Measurements from ENCODE around the gene DEK. TPM values are rescaled to one million over a fixed set of nuclear protein-coding genes. Genes with fewer than 3 reads are reported as not detected.

Gene DEK
- total RNA-seq, 1 donor from 2014 or later: 163 TPM

GRCh38 chr6:18279422-18279821 is 15.1 kb upstream of the DEK start:
- no peak for DNase-seq (ENCODE audit: low spot score)
- Mint-ChIP-seq H3K9me3 (no peaks in the 10 kb centered on the region), H3K27ac (no peak overlapping the region), H3K36me3 (ENCODE audit: low read depth) (no peaks in the 10 kb centered on the region), H3K4me1 (ENCODE audit: low read depth) (no peaks in the 10 kb centered on the region), H3K27me3 (ENCODE audit: insufficient read depth) (peaks cover 52% of the 10 kb centered on the region), H3K4me3 (no peak overlapping the region)
- intact Hi-C loops (cut with micrococcal nuclease): no loop called here

- intact Hi-C loops (cut with micrococcal nuclease): no loop called here
- Mint-ChIP-seq H3K27ac (no peak overlapping the region), H3K9me3 (no peaks in the 10 kb centered on the region), H3K4me1 (ENCODE audit: low read depth) (no peaks in the 10 kb centered on the region), H3K36me3 (ENCODE audit: low read depth) (no peaks in the 10 kb centered on the region), H3K27me3 (ENCODE audit: insufficient read depth) (peaks cover 54% of the 10 kb centered on the region), H3K4me3 (peak overlapping the region; percentile 12)
- no peak for DNase-seq (ENCODE audit: low spot score)
These were observed 13.1 kb upstream of the DEK start for GRCh38 chr6:18277237-18278006.

- Mint-ChIP-seq H3K4me3 (peak overlapping the region; percentile 23), H3K4me1 (ENCODE audit: low read depth) (no peaks in the 10 kb centered on the region), H3K27ac (no peak overlapping the region), H3K9me3 (no peaks in the 10 kb centered on the region), H3K27me3 (ENCODE audit: insufficient read depth) (peaks cover 55% of the 10 kb centered on the region), H3K36me3 (ENCODE audit: low read depth) (no peaks in the 10 kb centered on the region)
- intact Hi-C loops (cut with micrococcal nuclease): no loop called here
- DNase-seq (ENCODE audit: low spot score): no peak
These were observed 12.4 kb upstream of the DEK start for GRCh38 chr6:18276610-18277236.

- Mint-ChIP-seq H3K9me3 (no peaks in the 10 kb centered on the region), H3K4me3 (no peak overlapping the region), H3K27me3 (ENCODE audit: insufficient read depth) (peaks cover 19% of the 10 kb centered on the region), H3K27ac (no peak overlapping the region), H3K36me3 (ENCODE audit: low read depth) (no peaks in the 10 kb centered on the region), H3K4me1 (ENCODE audit: low read depth) (peaks cover 3% of the 10 kb centered on the region)
- intact Hi-C loops (cut with micrococcal nuclease): no loop called here
- DNase-seq (ENCODE audit: low spot score): no peak
These were observed 5.9 kb upstream of the DEK start for GRCh38 chr6:18270216-18270615.

GRCh38 chr6:18269717-18270116 is 5.4 kb upstream of the DEK start:
- H3K36me3 Mint-ChIP-seq (ENCODE audit: low read depth): no peaks in the 10 kb centered on the region
- DNase-seq (ENCODE audit: low spot score): no peak
- intact Hi-C loops (cut with micrococcal nuclease): loop anchor here (10.0 kb wide), 1 partner anchor 1255 kb away; no protein-coding TSS in a partner anchor
- peaks cover 8% of the 10 kb centered on the region for H3K4me1 Mint-ChIP-seq (ENCODE audit: low read depth)
- peaks cover 20% of the 10 kb centered on the region for H3K27me3 Mint-ChIP-seq (ENCODE audit: insufficient read depth)
- no peak overlapping the region for H3K27ac Mint-ChIP-seq
- H3K4me3 Mint-ChIP-seq: no peak overlapping the region
- no peaks in the 10 kb centered on the region for H3K9me3 Mint-ChIP-seq

GRCh38 chr6:18269253-18269652 is 4.9 kb upstream of the DEK start:
- Mint-ChIP-seq H3K36me3 (ENCODE audit: low read depth) (no peaks in the 10 kb centered on the region), H3K9me3 (no peaks in the 10 kb centered on the region), H3K27me3 (ENCODE audit: insufficient read depth) (peaks cover 20% of the 10 kb centered on the region), H3K4me1 (ENCODE audit: low read depth) (peaks cover 9% of the 10 kb centered on the region), H3K4me3 (no peak overlapping the region), H3K27ac (no peak overlapping the region)
- intact Hi-C loops (cut with micrococcal nuclease): loop anchor here (10.0 kb wide), 1 partner anchor 1254 kb away; no protein-coding TSS in a partner anchor
- DNase-seq (ENCODE audit: low spot score): no peak

GRCh38 chr6:18268066-18268465 is 3.7 kb upstream of the DEK start:
- no peak overlapping the region for H3K27ac Mint-ChIP-seq
- peaks cover under 1% of the 10 kb centered on the region for H3K36me3 Mint-ChIP-seq (ENCODE audit: low read depth)
- no peak overlapping the region for H3K4me3 Mint-ChIP-seq
- H3K27me3 Mint-ChIP-seq (ENCODE audit: insufficient read depth): peaks cover 15% of the 10 kb centered on the region
- DNase-seq (ENCODE audit: low spot score): no peak
- intact Hi-C loops (cut with micrococcal nuclease): loop anchor here (10.0 kb wide), 1 partner anchor 1253 kb away; no protein-coding TSS in a partner anchor
- no peaks in the 10 kb centered on the region for H3K9me3 Mint-ChIP-seq
- H3K4me1 Mint-ChIP-seq (ENCODE audit: low read depth): peaks cover 12% of the 10 kb centered on the region

GRCh38 chr6:18266523-18266912 is 2.2 kb upstream of the DEK start:
- Mint-ChIP-seq H3K4me1 (ENCODE audit: low read depth) (peaks cover 27% of the 10 kb centered on the region), H3K27ac (no peak overlapping the region), H3K36me3 (ENCODE audit: low read depth) (peaks cover 11% of the 10 kb centered on the region), H3K27me3 (ENCODE audit: insufficient read depth) (peaks cover 6% of the 10 kb centered on the region), H3K9me3 (no peaks in the 10 kb centered on the region), H3K4me3 (no peak overlapping the region)
- DNase-seq (ENCODE audit: low spot score): no peak
- intact Hi-C loops (cut with micrococcal nuclease): loop anchor here (10.0 kb wide), 1 partner anchor 1252 kb away; no protein-coding TSS in a partner anchor

GRCh38 chr6:18265787-18266522 is 1.6 kb upstream of the DEK start:
- Mint-ChIP-seq H3K9me3 (no peaks in the 10 kb centered on the region), H3K36me3 (ENCODE audit: low read depth) (peaks cover 14% of the 10 kb centered on the region), H3K27me3 (ENCODE audit: insufficient read depth) (peaks cover 6% of the 10 kb centered on the region), H3K4me1 (ENCODE audit: low read depth) (peaks cover 33% of the 10 kb centered on the region), H3K27ac (no peak overlapping the region), H3K4me3 (peak overlapping the region; percentile 86)
- DNase-seq (ENCODE audit: low spot score): no peak
- intact Hi-C loops (cut with micrococcal nuclease): loop anchor here (2.0 to 10.0 kb wide), 2 partner anchors 143 to 1251 kb away; partner anchors contain the start of gene NHLRC1

GRCh38 chr6:18264923-18265377 is 620 bp upstream of the DEK start:
- intact Hi-C loops (cut with micrococcal nuclease): loop anchor here (2.0 to 10.0 kb wide), 4 partner anchors 53 to 1947 kb away; partner anchors contain the start of genes MBOAT1 and NHLRC1
- DNase-seq (ENCODE audit: low spot score): no peak
- H3K27me3 Mint-ChIP-seq (ENCODE audit: insufficient read depth): peaks cover 4% of the 10 kb centered on the region
- peaks cover 42% of the 10 kb centered on the region for H3K4me1 Mint-ChIP-seq (ENCODE audit: low read depth)
- H3K36me3 Mint-ChIP-seq (ENCODE audit: low read depth): peaks cover 18% of the 10 kb centered on the region
- peak overlapping the region; percentile 86 for H3K4me3 Mint-ChIP-seq
- peak overlapping the region; percentile 86 for H3K27ac Mint-ChIP-seq
- no peaks in the 10 kb centered on the region for H3K9me3 Mint-ChIP-seq

GRCh38 chr6:18263418-18264218 is 712 bp downstream of the DEK start:
- H3K27ac Mint-ChIP-seq: peak overlapping the region; percentile 91
- H3K27me3 Mint-ChIP-seq (ENCODE audit: insufficient read depth): peaks cover 4% of the 10 kb centered on the region
- peak overlapping the region; percentile 87 for H3K4me3 Mint-ChIP-seq
- intact Hi-C loops (cut with micrococcal nuclease): loop anchor here (1.0 to 10.0 kb wide), 9 partner anchors 22 to 1949 kb away; partner anchors contain the start of genes FAM8A1, KDM1B, MBOAT1 and NHLRC1
- peak; percentile 8 for DNase-seq (ENCODE audit: low spot score)
- peaks cover 49% of the 10 kb centered on the region for H3K4me1 Mint-ChIP-seq (ENCODE audit: low read depth)
- peaks cover 26% of the 10 kb centered on the region for H3K36me3 Mint-ChIP-seq (ENCODE audit: low read depth)
- no peaks in the 10 kb centered on the region for H3K9me3 Mint-ChIP-seq

All from activated T-helper 1 cell treated with anti-CD3 and anti-CD28 coated beads, Interleukin-12 subunit alpha, Interleukin-12 subunit beta, Interleukin-2, Interleukin-4 antibody, amounts not matched to agents 30 ng/mL and 10 ng/mL and 1 ng/mL, durations not matched to agents 14 hours and 24 hours and 36 hours (primary cell).